Measurements from ENCODE around the gene CHST8. TPM values are rescaled to one million over a fixed set of nuclear protein-coding genes. Genes with fewer than 3 reads are reported as not detected.

CHST8 gene
- total and polyA plus RNA-seq, 2 of the 13 experiments (the other 11 are each of a cell fraction or from before 2014, with no cell fraction given), result not detected

DNA sequence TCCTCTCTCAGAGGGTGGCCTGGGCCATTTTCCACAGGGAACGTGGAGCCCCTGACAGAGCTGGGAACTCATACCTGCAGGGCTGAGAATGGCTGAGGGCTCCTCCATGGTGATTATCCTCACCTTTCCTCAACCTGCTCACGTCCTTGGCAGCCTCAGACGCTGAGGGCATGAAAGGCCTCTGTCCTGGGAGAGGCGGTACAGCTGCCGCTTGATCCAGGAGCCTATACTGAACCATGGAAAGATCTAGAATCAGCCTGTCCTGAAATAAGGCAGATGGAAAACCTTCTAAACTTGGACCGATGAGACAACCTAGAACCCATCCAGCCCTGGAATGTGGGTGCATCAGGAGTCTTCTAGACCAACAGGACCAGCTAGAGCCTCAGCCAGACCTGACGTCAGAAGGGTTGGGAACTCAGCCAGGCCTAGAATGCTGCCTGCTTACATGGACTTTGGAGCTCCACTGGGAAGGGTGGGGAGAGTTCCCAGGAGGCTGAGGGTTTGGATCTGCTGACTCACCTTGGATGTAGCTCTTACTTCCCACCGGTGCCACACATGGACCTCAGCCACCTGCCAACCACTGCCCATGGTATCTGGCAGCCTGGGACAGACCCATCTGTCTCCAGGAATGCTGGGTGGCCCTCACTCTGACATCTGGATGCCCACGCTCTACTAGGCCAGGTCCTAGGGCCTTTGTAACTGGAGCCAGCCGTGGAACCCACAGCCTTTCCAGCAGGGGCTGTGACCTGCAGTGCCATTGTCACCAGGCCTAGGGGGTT lies 182.5 kb downstream of the CHST8 start (continued):
- TF ChIP-seq, protein P1, sequence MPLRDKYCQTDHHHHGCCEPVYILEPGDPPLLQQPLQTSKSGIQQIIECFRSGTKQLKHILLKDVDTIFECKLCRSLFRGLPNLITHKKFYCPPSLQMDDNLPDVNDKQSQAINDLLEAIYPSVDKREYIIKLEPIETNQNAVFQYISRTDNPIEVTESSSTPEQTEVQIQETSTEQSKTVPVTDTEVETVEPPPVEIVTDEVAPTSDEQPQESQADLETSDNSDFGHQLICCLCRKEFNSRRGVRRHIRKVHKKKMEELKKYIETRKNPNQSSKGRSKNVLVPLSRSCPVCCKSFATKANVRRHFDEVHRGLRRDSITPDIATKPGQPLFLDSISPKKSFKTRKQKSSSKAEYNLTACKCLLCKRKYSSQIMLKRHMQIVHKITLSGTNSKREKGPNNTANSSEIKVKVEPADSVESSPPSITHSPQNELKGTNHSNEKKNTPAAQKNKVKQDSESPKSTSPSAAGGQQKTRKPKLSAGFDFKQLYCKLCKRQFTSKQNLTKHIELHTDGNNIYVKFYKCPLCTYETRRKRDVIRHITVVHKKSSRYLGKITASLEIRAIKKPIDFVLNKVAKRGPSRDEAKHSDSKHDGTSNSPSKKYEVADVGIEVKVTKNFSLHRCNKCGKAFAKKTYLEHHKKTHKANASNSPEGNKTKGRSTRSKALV (CRISPR knock-in tag; IDR thresholded peaks at IDR 0.05), result no peak
- TF ChIP-seq, protein P2, sequence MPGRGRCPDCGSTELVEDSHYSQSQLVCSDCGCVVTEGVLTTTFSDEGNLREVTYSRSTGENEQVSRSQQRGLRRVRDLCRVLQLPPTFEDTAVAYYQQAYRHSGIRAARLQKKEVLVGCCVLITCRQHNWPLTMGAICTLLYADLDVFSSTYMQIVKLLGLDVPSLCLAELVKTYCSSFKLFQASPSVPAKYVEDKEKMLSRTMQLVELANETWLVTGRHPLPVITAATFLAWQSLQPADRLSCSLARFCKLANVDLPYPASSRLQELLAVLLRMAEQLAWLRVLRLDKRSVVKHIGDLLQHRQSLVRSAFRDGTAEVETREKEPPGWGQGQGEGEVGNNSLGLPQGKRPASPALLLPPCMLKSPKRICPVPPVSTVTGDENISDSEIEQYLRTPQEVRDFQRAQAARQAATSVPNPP (CRISPR knock-in tag; IDR thresholded peaks at IDR 0.05), result no peak
- TF ChIP-seq ZNF577 (CRISPR knock-in tag; IDR thresholded peaks at IDR 0.05; ENCODE audit: borderline replicate concordance, low read depth) (no peak), ZNF235 (CRISPR knock-in tag; IDR thresholded peaks at IDR 0.05; ENCODE audit: borderline replicate concordance) (no peak), MBNL3 (CRISPR knock-in tag; conservative IDR thresholded peaks at IDR 0.05) (no peak), SRSF4 (IDR thresholded peaks at IDR 0.05; ENCODE audit: low read depth, low read length, poor library complexity, severe bottlenecking) (no peak), ZNF629 (CRISPR knock-in tag; conservative IDR thresholded peaks at IDR 0.05) (no peak), ARNT (IDR thresholded peaks at IDR 0.05) (no peak), ZNF282 (IDR thresholded peaks at IDR 0.05; ENCODE audit: partially characterized antibody) (no peak), ZNF552 (CRISPR knock-in tag; IDR thresholded peaks at IDR 0.05; ENCODE audit: borderline replicate concordance) (no peak), ZNF709 (CRISPR knock-in tag; IDR thresholded peaks at IDR 0.05) (no peak), ATF7 (IDR thresholded peaks at IDR 0.05) (no peak), ATF7 (CRISPR knock-in tag; IDR thresholded peaks at IDR 0.05) (no peak), MAFG (CRISPR knock-in tag; IDR thresholded peaks at IDR 0.05) (peak; percentile 83; the same call in 1 of the 2 replicates), AKAP8 (CRISPR knock-in tag; IDR thresholded peaks at IDR 0.05) (no peak), ZNF274 (CRISPR knock-in tag; IDR thresholded peaks at IDR 0.05) (no peak), SP2 (CRISPR knock-in tag; IDR thresholded peaks at IDR 0.05) (no peak), TCF7L2 (IDR thresholded peaks at IDR 0.05; ENCODE audit: low read depth, low read length) (no peak)
- TF ChIP-seq, protein P3, sequence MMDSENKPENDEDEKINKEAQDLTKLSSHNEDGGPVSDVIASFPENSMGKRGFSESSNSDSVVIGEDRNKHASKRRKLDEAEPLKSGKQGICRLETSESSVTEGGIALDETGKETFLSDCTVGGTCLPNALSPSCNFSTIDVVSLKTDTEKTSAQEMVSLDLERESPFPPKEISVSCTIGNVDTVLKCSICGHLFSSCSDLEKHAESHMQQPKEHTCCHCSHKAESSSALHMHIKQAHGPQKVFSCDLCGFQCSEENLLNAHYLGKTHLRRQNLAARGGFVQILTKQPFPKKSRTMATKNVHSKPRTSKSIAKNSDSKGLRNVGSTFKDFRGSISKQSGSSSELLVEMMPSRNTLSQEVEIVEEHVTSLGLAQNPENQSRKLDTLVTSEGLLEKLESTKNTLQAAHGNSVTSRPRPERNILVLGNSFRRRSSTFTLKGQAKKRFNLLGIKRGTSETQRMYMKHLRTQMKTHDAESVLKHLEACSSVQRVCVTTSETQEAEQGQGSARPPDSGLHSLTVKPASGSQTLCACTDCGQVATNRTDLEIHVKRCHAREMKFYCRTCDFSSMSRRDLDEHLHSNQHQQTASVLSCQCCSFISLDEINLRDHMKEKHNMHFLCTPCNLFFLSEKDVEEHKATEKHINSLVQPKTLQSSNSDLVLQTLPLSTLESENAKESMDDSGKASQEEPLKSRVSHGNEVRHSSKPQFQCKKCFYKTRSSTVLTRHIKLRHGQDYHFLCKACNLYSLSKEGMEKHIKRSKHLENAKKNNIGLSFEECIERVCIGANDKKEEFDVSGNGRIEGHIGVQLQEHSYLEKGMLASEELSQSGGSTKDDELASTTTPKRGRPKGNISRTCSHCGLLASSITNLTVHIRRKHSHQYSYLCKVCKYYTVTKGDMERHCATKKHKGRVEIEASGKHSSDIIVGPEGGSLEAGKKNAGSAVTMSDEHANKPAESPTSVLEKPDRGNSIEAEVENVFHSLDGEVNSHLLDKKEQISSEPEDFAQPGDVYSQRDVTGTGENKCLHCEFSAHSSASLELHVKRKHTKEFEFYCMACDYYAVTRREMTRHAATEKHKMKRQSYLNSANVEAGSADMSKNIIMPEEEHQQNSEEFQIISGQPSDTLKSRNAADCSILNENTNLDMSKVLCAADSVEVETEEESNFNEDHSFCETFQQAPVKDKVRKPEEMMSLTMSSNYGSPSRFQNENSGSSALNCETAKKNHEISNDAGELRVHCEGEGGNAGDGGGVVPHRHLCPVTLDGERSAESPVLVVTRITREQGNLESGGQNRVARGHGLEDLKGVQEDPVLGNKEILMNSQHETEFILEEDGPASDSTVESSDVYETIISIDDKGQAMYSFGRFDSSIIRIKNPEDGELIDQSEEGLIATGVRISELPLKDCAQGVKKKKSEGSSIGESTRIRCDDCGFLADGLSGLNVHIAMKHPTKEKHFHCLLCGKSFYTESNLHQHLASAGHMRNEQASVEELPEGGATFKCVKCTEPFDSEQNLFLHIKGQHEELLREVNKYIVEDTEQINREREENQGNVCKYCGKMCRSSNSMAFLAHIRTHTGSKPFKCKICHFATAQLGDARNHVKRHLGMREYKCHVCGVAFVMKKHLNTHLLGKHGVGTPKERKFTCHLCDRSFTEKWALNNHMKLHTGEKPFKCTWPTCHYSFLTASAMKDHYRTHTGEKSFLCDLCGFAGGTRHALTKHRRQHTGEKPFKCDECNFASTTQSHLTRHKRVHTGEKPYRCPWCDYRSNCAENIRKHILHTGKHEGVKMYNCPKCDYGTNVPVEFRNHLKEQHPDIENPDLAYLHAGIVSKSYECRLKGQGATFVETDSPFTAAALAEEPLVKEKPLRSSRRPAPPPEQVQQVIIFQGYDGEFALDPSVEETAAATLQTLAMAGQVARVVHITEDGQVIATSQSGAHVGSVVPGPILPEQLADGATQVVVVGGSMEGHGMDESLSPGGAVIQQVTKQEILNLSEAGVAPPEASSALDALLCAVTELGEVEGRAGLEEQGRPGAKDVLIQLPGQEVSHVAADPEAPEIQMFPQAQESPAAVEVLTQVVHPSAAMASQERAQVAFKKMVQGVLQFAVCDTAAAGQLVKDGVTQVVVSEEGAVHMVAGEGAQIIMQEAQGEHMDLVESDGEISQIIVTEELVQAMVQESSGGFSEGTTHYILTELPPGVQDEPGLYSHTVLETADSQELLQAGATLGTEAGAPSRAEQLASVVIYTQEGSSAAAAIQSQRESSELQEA (CRISPR knock-in tag; IDR thresholded peaks at IDR 0.05; ENCODE audit: not compliant biosample characterization), result no peak

All from HepG2 (cell line).